Measurements from ENCODE around the gene BCLAF1.

The BCLAF1 gene

DNA sequence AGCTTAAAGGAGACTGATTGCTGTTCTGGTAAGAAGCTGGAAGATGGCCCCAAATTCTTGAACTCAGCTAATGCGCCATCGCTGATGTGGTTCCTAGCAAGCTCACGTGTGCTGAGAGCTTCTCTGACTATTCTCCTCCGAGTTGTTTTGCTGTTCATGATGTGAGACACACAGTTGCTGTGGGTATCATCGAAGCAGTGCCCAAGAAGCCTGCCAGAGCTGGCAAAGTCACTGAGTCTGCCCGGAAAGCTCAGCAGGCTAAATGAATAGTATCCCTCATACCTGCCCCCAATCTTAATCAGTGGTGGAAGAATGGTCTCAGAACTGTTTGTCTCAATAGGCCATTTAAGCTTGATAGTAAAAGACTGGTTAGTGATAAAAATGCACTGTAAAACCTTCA, 28.3 kb upstream of the BCLAF1 start:
- Histone ChIP-seq H3K14ac (ENCODE audit: low read length in 2 of 2) (no peak overlapping the region), H3K9me3 (ENCODE audit: control insufficient read depth, low read length) (no peaks in the 10 kb centered on the region), H3K4me2 (ENCODE audit: low read length, poor library complexity, severe bottlenecking) (no peak overlapping the region), H2BK120ac (ENCODE audit: low read depth, low read length) (no peak overlapping the region), H4K8ac (ENCODE audit: low read length) (no peak overlapping the region), H3K4me3 (ENCODE audit: insufficient read depth in 1 of 2, low read depth in 1 of 2, low read length in 2 of 2) (no peak overlapping the region), H3K79me1 (replicated peaks; ENCODE audit: low read length, poor library complexity, severe bottlenecking) (no peaks in the 10 kb centered on the region), H2BK15ac (ENCODE audit: low read depth, poor library complexity, severe bottlenecking) (no peak overlapping the region), H3K27ac (ENCODE audit: low read length, poor library complexity, severe bottlenecking) (no peak overlapping the region), H3K36me3 (ENCODE audit: control insufficient read depth in 1 of 2, insufficient read depth in 2 of 2, low read depth in 1 of 2, low read length in 2 of 2) (no peaks in the 10 kb centered on the region), H3K23ac (ENCODE audit: low read length in 2 of 2) (no peak overlapping the region), H4K91ac (ENCODE audit: low read length) (no peak overlapping the region), H3K18ac (ENCODE audit: low read depth in 1 of 2, low read length in 2 of 2) (peak overlapping the region in 1 of 2 experiments; percentile 21), H3K4me1 (ENCODE audit: control insufficient read depth, insufficient read depth, low read depth, low read length) (no peaks in the 10 kb centered on the region), H2BK12ac (ENCODE audit: low read length in 2 of 2) (no peak overlapping the region), H2AK5ac (ENCODE audit: low read length, severe bottlenecking) (no peak overlapping the region), H3K4ac (ENCODE audit: low read depth in 1 of 2, low read length in 2 of 2) (no peak overlapping the region), H2BK5ac (ENCODE audit: low read depth, low read length, poor library complexity, severe bottlenecking) (no peak overlapping the region), H3K27me3 (ENCODE audit: control insufficient read depth in 1 of 2, insufficient read depth in 1 of 2, low read length in 2 of 2) (no peaks in the 10 kb centered on the region), H2AFZ (ENCODE audit: low read depth, low read length) (no peak overlapping the region), H3K9ac (ENCODE audit: low read length) (no peak overlapping the region)
- no peak for DNase-seq
- WGBS, result 77% methylated on average over 6 of the region's 6 CpGs

DNA sequence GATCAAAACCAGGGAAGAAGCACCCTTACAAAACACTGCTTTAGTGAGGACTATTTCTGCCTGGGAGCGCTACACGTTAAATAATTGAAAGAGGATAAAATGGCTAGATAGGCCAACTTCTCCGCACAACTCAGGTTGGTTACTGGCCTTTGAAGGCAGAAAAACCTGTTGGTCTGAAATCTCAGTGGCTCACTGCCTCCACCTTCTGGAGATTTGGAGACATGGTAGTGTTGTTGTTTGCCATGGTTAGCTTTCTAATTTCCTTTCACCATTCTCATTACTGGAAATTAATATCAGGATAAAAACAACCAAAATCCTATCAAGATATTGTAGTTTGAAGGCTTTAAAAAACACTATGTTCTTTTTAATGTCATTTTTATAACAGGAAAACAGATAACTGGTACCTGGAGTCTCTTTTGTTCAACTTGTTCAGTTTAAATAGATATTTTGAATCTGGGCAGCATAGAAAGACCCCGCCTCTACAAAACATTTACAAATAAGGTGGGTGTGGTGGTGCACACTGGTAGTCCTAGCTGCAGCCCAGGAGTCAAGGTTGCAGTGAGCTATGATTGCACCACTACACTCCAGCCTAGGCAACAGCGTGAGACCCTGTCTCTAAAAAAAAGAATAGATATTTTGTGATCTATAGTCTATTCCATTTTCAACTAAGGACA, 27.5 kb upstream of the BCLAF1 start:
- H2AK5ac ChIP-seq (ENCODE audit: low read length, severe bottlenecking), result no peak overlapping the region
- 19% methylated on average over 4 of the region's 5 CpGs for WGBS
- H3K27me3 ChIP-seq (ENCODE audit: control insufficient read depth in 1 of 2, insufficient read depth in 1 of 2, low read length in 2 of 2), result no peaks in the 10 kb centered on the region
- H3K14ac ChIP-seq (ENCODE audit: low read length in 2 of 2), result no peak overlapping the region
- H3K36me3 ChIP-seq (ENCODE audit: control insufficient read depth in 1 of 2, insufficient read depth in 2 of 2, low read depth in 1 of 2, low read length in 2 of 2), result no peaks in the 10 kb centered on the region
- DNase-seq, result peak; percentile 69
- no peaks in the 10 kb centered on the region for H3K4me1 ChIP-seq (ENCODE audit: control insufficient read depth, insufficient read depth, low read depth, low read length)
- no peak overlapping the region for H3K23ac ChIP-seq (ENCODE audit: low read length in 2 of 2)
- no peak overlapping the region for H3K18ac ChIP-seq (ENCODE audit: low read depth in 1 of 2, low read length in 2 of 2)
- no peaks in the 10 kb centered on the region for H3K79me1 ChIP-seq (replicated peaks; ENCODE audit: low read length, poor library complexity, severe bottlenecking)
- no peak overlapping the region for H2BK12ac ChIP-seq (ENCODE audit: low read length in 2 of 2)
- H3K4me3 ChIP-seq (ENCODE audit: insufficient read depth in 1 of 2, low read depth in 1 of 2, low read length in 2 of 2), result no peak overlapping the region
- no peak overlapping the region for H3K9ac ChIP-seq (ENCODE audit: low read length)
- H2BK120ac ChIP-seq (ENCODE audit: low read depth, low read length), result no peak overlapping the region
- no peak overlapping the region for H3K4ac ChIP-seq (ENCODE audit: low read depth in 1 of 2, low read length in 2 of 2)
- no peaks in the 10 kb centered on the region for H3K9me3 ChIP-seq (ENCODE audit: control insufficient read depth, low read length)
- no peak overlapping the region for H2BK5ac ChIP-seq (ENCODE audit: low read depth, low read length, poor library complexity, severe bottlenecking)
- H3K4me2 ChIP-seq (ENCODE audit: low read length, poor library complexity, severe bottlenecking), result no peak overlapping the region
- no peak overlapping the region for H3K27ac ChIP-seq (ENCODE audit: low read length, poor library complexity, severe bottlenecking)
- H4K91ac ChIP-seq (ENCODE audit: low read length), result no peak overlapping the region
- H4K8ac ChIP-seq (ENCODE audit: low read length), result no peak overlapping the region
- no peak overlapping the region for H2AFZ ChIP-seq (ENCODE audit: low read depth, low read length)
- no peak overlapping the region for H2BK15ac ChIP-seq (ENCODE audit: low read depth, poor library complexity, severe bottlenecking)

DNA sequence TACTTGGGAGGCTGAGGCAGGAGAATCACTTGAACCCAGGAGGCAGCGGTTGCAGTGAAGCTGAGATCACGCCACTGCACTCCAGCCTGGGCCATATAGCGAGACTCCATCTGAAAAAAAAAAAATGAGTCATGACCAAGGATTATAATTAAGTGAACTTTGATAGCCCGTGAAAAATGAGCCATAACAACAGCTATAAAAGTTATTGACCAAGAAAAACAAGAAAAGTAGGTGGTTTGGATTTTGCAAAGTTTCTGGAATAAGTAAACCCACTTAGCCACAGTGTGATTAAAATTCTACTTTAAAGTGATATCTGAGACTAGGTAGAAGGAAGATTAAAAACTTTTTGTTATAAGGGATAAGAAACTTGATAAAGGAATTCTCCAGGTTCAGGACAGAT, 25.9 kb upstream of the BCLAF1 start:
- no peak for DNase-seq
- H4K91ac ChIP-seq (ENCODE audit: low read length), result no peak overlapping the region
- H3K27me3 ChIP-seq (ENCODE audit: control insufficient read depth in 1 of 2, insufficient read depth in 1 of 2, low read length in 2 of 2), result no peaks in the 10 kb centered on the region
- H3K4me1 ChIP-seq (ENCODE audit: control insufficient read depth, insufficient read depth, low read depth, low read length), result no peaks in the 10 kb centered on the region
- H2AFZ ChIP-seq (ENCODE audit: low read depth, low read length), result no peak overlapping the region
- H2BK5ac ChIP-seq (ENCODE audit: low read depth, low read length, poor library complexity, severe bottlenecking), result no peak overlapping the region
- H3K36me3 ChIP-seq (ENCODE audit: control insufficient read depth in 1 of 2, insufficient read depth in 2 of 2, low read depth in 1 of 2, low read length in 2 of 2), result no peaks in the 10 kb centered on the region
- H3K4me2 ChIP-seq (ENCODE audit: low read length, poor library complexity, severe bottlenecking), result no peak overlapping the region
- H3K18ac ChIP-seq (ENCODE audit: low read depth in 1 of 2, low read length in 2 of 2), result no peak overlapping the region
- H3K27ac ChIP-seq (ENCODE audit: low read length, poor library complexity, severe bottlenecking), result no peak overlapping the region
- no peak overlapping the region for H4K8ac ChIP-seq (ENCODE audit: low read length)
- no peak overlapping the region for H2BK120ac ChIP-seq (ENCODE audit: low read depth, low read length)
- no peak overlapping the region for H3K4ac ChIP-seq (ENCODE audit: low read depth in 1 of 2, low read length in 2 of 2)
- no peaks in the 10 kb centered on the region for H3K79me1 ChIP-seq (replicated peaks; ENCODE audit: low read length, poor library complexity, severe bottlenecking)
- no peak overlapping the region for H2BK12ac ChIP-seq (ENCODE audit: low read length in 2 of 2)
- no peak overlapping the region for H2AK5ac ChIP-seq (ENCODE audit: low read length, severe bottlenecking)
- no peak overlapping the region for H2BK15ac ChIP-seq (ENCODE audit: low read depth, poor library complexity, severe bottlenecking)
- no peak overlapping the region for H3K14ac ChIP-seq (ENCODE audit: low read length in 2 of 2)
- H3K4me3 ChIP-seq (ENCODE audit: insufficient read depth in 1 of 2, low read depth in 1 of 2, low read length in 2 of 2), result no peak overlapping the region
- no peak overlapping the region for H3K23ac ChIP-seq (ENCODE audit: low read length in 2 of 2)
- 81% methylated on average over 3 of the region's 4 CpGs for WGBS
- no peaks in the 10 kb centered on the region for H3K9me3 ChIP-seq (ENCODE audit: control insufficient read depth, low read length)
- no peak overlapping the region for H3K9ac ChIP-seq (ENCODE audit: low read length)

DNA sequence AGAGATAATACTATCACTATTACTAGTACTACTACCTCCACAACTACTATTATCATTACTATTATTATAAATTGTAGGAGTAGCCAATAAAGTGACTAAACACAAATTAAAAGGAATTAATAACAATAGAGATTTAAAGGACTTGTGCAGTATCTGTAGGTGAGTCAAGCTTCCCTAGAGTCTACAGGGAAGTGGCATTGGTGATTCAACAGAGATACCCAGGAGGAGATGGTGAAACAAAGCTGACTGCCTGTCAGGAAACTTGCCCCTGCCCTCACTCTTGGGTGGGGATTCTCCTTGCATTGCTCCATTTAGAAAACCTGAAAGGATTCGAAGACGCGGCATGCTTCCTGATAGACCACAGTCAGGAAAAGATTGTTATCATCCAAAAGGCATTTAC, 23.3 kb upstream of the BCLAF1 start:
- WGBS, result 90% methylated on average over 3 of the region's 3 CpGs
- Histone ChIP-seq H2BK12ac (ENCODE audit: low read length in 2 of 2) (no peak overlapping the region), H3K27me3 (ENCODE audit: control insufficient read depth in 1 of 2, insufficient read depth in 1 of 2, low read length in 2 of 2) (no peaks in the 10 kb centered on the region), H2AK5ac (ENCODE audit: low read length, severe bottlenecking) (no peak overlapping the region), H2BK5ac (ENCODE audit: low read depth, low read length, poor library complexity, severe bottlenecking) (no peak overlapping the region), H2BK15ac (ENCODE audit: low read depth, poor library complexity, severe bottlenecking) (no peak overlapping the region), H3K9me3 (ENCODE audit: control insufficient read depth, low read length) (no peaks in the 10 kb centered on the region), H3K23ac (ENCODE audit: low read length in 2 of 2) (no peak overlapping the region), H3K27ac (ENCODE audit: low read length, poor library complexity, severe bottlenecking) (no peak overlapping the region), H4K8ac (ENCODE audit: low read length) (no peak overlapping the region), H4K91ac (ENCODE audit: low read length) (no peak overlapping the region), H3K4me1 (ENCODE audit: control insufficient read depth, insufficient read depth, low read depth, low read length) (no peaks in the 10 kb centered on the region), H3K79me1 (replicated peaks; ENCODE audit: low read length, poor library complexity, severe bottlenecking) (no peaks in the 10 kb centered on the region), H3K4me2 (ENCODE audit: low read length, poor library complexity, severe bottlenecking) (no peak overlapping the region), H3K4me3 (ENCODE audit: insufficient read depth in 1 of 2, low read depth in 1 of 2, low read length in 2 of 2) (no peak overlapping the region), H3K36me3 (ENCODE audit: control insufficient read depth in 1 of 2, insufficient read depth in 2 of 2, low read depth in 1 of 2, low read length in 2 of 2) (no peaks in the 10 kb centered on the region), H3K4ac (ENCODE audit: low read depth in 1 of 2, low read length in 2 of 2) (no peak overlapping the region), H3K18ac (ENCODE audit: low read depth in 1 of 2, low read length in 2 of 2) (no peak overlapping the region), H3K9ac (ENCODE audit: low read length) (no peak overlapping the region), H2BK120ac (ENCODE audit: low read depth, low read length) (no peak overlapping the region), H3K14ac (ENCODE audit: low read length in 2 of 2) (no peak overlapping the region), H2AFZ (ENCODE audit: low read depth, low read length) (no peak overlapping the region)
- no peak for DNase-seq

Data from mesenchymal stem cell (in vitro differentiated cells and primary cell).